Pancreas (tissue), 10 donors: ENCODE measurements around the gene ANXA1. TPM values are rescaled to one million over a fixed set of nuclear protein-coding genes. Genes with fewer than 3 reads are reported as not detected.

Experiments
- ATAC-seq, 4 donors: fragments of 200-7000 bp; cut with Tn5 transposase; one replicate each; pipeline versions ENCODE4 v1.8.0 to v1.9.1; 2020; ENCODE audit warnings: mild to moderate bottlenecking in 4 of 4, moderate library complexity in 4 of 4
- DNase-seq, 6 donors: peaks; one replicate each; pipeline ENCODE4 v3.0.0-alpha.2; 2020
- FAIRE-seq: peaks from 2 replicates; lab custom pipeline; 2012; peaks lifted over from hg19 to GRCh38; lab: Jason Lieb, UNC
- H3K27ac ChIP-seq, 4 donors: fragments of 200-600 bp; sonication (generic); 1 replicate in 3 of 4; 2 replicates in 1 of 4; pipeline versions ENCODE4 v1.5.0 to v1.8.0; 2020
- H3K27me3 ChIP-seq, 4 donors: fragments of 200-600 bp; one replicate each; pipeline ENCODE4 v1.8.0; 2021
- H3K36me3 ChIP-seq, 3 donors: fragments of 200-600 bp; sonication (generic) in 1 of 3; one replicate each; pipeline versions ENCODE4 v1.5.0 to v1.8.0; 2020 to 2021
- H3K4me1 ChIP-seq, 3 donors: fragments of 200-600 bp; one replicate each; pipeline ENCODE4 v1.8.0; 2021
- H3K4me3 ChIP-seq, 4 donors: fragments of 200-600 bp; sonication (generic) in 2 of 4; one replicate each; pipeline versions ENCODE4 v1.5.0 to v1.8.0; 2020 to 2021
- H3K9me3 ChIP-seq, 4 donors: fragments of 200-600 bp; one replicate each; pipeline ENCODE4 v1.8.0; 2021
- WGBS, 2 donors: extraction: QIAGEN DNeasy Blood & Tissue Kit; methylation state at CpG; one replicate each; pipeline ENCODE4 v1.1.7; 2013; 5-methylcytosine and 5-hydroxymethylcytosine counted together
- intact Hi-C, 3 donors: fragments of 100-400 bp; cut with DNase I; formaldehyde crosslinking; loops; one replicate each; pipeline versions ENCODE4 v1.11.1 to v1.14.2; 2022
- polyA plus RNA-seq, 2 donors: library from polyadenylated mRNA; stranded (reverse); fragments of 200-250 nt; gene quantifications; one replicate each; pipeline ENCODE4 v1.2.3, GENCODE V29; 2013
- total RNA-seq, 6 donors: library from RNA; stranded (reverse); fragmentation: NEBNext Ultra II Directional in 4 of 6; extraction: Animal tissue kit (Norgen Biotek cat#: 25700) in 4 of 6; gene quantifications; one replicate each; pipeline versions ENCODE4 v1.2.1 to v1.2.4, GENCODE V29; 2021 to 2023
- TF ChIP-seq, protein P1 (sequence below), 4 donors: fragments of 200-600 bp; sonication (generic) in 3 of 4; IDR thresholded peaks; one replicate each; pipeline versions ENCODE4 v1.5.0 to v1.8.0; 2021; ENCODE audit warnings: antibody characterized with exemption in 4 of 4
- donor health status: healthy with polysubstance abuse.
- donor health status: DM: no; HTN: no; CAD: no; lungs with moderate emphysema.
- donor health status: DM: no; HTN: no; CAD: no.
- donor health status: control.
- donor health status: control.
- donor health status: Bipolar disorder and iron deficiency.
- donor health status: DM: yes; HTN: yes; CAD: no.
- donor health status: DM: no; HTN: no; CAD: no.
- donor health status: DM: no; HTN: no; CAD: no.
- donor health status: DM: yes; HTN: yes; CAD: no.

ANXA1 gene
- total and polyA plus RNA-seq, 8 donors = 4.6 to 36.6 (median 27.6) TPM

DNA sequence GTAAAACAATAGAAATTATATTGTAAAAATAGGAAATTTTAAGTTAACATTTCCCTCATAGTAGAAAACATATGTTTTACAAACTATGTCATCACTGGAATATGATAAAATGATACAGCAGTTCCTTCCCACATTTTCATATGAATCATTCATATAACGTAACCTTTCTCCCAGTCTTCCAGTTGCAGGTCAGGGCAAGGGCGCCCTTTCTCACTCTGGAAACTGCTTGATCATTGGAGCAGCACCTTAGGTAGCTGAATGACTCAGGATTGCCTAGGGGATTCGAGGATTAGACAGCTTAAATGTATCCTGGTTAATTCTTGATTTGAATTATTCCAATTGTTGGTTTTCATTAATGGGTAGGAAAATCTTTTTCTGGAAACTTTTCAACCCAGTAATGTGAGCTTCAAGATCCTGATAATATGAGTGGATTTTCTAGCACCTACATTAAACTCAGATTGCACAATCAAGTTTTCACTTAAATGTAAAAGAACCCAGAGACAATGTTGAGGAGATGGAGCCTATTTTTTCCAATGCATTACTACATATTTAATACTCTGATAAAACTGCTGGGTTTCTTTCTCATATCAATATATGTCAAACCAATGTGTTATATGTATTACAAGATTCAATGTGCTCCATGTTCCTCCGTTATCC lies 32.6 kb upstream of the ANXA1 start:
- no peak for FAIRE-seq
- TF ChIP-seq, protein P1, sequence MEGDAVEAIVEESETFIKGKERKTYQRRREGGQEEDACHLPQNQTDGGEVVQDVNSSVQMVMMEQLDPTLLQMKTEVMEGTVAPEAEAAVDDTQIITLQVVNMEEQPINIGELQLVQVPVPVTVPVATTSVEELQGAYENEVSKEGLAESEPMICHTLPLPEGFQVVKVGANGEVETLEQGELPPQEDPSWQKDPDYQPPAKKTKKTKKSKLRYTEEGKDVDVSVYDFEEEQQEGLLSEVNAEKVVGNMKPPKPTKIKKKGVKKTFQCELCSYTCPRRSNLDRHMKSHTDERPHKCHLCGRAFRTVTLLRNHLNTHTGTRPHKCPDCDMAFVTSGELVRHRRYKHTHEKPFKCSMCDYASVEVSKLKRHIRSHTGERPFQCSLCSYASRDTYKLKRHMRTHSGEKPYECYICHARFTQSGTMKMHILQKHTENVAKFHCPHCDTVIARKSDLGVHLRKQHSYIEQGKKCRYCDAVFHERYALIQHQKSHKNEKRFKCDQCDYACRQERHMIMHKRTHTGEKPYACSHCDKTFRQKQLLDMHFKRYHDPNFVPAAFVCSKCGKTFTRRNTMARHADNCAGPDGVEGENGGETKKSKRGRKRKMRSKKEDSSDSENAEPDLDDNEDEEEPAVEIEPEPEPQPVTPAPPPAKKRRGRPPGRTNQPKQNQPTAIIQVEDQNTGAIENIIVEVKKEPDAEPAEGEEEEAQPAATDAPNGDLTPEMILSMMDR (IDR thresholded peaks at IDR 0.05) = no peak
- no peak overlapping the region for H3K4me3 ChIP-seq
- no peaks in the 10 kb centered on the region for H3K36me3 ChIP-seq
- 72 to 91% methylated on average over 4 of the region's 4 CpGs for WGBS, 2 donors
- no peak for ATAC-seq
- H3K27ac ChIP-seq = no peak overlapping the region
- H3K9me3 ChIP-seq = no peaks in the 10 kb centered on the region
- no peaks in the 10 kb centered on the region for H3K27me3 ChIP-seq
- no peaks in the 10 kb centered on the region for H3K4me1 ChIP-seq
- intact Hi-C loops = no loop called here
- no peak for DNase-seq

DNA sequence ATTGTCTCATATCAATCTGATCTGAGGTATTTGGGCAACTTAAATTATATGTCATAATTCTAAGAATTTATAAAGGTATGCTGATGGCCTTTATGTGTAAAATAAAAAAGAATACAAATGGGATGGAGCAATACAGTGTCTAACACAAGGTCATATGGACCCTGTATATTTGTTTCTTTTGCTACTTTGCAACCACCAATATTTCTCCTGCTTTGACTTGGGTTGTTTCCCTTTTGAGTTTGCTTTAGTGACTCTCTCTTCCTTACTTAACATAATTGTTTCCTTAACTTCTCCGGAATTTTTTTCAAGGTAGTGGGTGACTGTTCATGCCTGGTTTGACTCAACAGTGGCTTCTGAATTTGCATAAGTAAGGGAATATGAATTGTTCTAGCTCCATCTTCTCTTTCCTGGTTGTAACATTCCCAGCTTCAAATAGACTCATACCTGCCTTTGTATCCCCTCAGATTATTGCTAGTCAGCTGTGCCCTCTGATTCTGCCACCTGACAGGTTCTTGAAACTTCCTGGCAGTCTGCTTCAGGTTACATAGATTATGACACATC lies 30.2 kb upstream of the ANXA1 start:
- FAIRE-seq = no peak
- WGBS, 2 donors = 67 to 76% methylated on average over 1 of the region's 1 CpG
- no peaks in the 10 kb centered on the region for H3K4me1 ChIP-seq

DNA sequence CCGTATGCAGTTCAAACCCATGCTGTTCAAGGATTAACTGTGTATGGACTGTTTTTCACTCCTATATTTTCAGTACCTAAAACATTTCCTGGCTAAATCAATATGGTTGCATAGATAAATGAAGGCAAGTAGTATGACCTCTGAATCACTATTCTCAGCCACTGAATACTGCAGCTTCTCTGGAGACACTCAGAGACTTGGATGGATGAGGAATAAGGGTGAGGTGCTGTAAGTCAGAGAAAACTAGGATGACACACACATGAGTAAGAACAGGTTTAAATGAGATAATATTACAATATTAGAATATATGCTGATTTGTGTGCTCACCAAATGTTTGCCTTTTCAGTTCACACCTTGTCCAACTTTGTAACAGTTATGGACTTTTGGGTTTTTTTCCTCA lies 26.0 kb upstream of the ANXA1 start:
- no peaks in the 10 kb centered on the region for H3K27me3 ChIP-seq
- DNase-seq = no peak
- H3K4me3 ChIP-seq = no peak overlapping the region
- no peaks in the 10 kb centered on the region for H3K36me3 ChIP-seq
- no peak for FAIRE-seq
- TF ChIP-seq, protein P1 (IDR thresholded peaks at IDR 0.05) = no peak
- intact Hi-C loops = no loop called here
- no peaks in the 10 kb centered on the region for H3K9me3 ChIP-seq
- no peak overlapping the region for H3K27ac ChIP-seq
- 58 to 80% methylated on average over 1 of the region's 1 CpG for WGBS, 2 donors
- no peak for ATAC-seq
- no peaks in the 10 kb centered on the region for H3K4me1 ChIP-seq

More for the DNA sequence above, 30.2 kb upstream of the ANXA1 start:
- intact Hi-C loops = no loop called here
- DNase-seq (no peak), ATAC-seq (no peak)
- H3K9me3 ChIP-seq = no peaks in the 10 kb centered on the region
- no peak overlapping the region for H3K4me3 ChIP-seq
- no peaks in the 10 kb centered on the region for H3K27me3 ChIP-seq
- no peak overlapping the region for H3K27ac ChIP-seq
- H3K36me3 ChIP-seq = no peaks in the 10 kb centered on the region
- TF ChIP-seq, protein P1 (IDR thresholded peaks at IDR 0.05) = no peak

DNA sequence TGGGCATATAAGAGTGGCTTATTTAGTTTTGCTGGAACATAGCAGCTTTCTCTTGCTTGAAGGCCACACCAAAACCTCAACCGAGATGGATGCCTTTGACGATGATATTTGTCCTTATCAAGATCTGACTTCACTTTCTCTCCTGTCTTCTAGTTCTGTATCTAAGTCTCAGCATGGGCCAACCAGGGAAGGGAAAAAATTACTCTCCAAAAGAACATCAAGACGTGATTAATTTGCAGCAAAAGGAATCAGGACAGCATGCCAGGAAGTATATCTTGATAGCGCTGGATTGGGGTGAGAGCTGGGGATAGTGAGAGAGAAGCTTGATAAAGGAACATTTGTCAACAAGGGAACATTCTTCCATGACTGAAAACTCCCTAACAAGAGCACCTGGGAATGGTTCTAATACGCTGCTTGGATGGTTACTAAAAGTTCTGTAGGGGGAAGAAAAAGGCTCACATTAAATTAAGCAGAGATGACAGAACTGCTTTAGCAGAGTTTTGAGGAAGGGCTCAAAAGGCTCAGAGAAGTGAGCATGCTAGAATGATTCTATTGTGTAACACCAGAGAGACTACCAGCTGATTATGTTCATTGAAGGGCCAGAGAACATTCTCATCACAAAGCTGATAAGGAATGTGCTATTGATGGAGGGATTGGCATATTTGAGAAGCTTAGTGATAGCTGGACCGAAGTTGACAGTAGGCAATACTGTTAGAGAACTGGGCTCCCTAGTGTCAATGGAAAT lies 21.6 kb upstream of the ANXA1 start:
- Histone ChIP-seq H3K4me3 (no peak overlapping the region), H3K27ac (peak overlapping the region in 1 of 4 donors; percentile 15), H3K36me3 (no peaks in the 10 kb centered on the region), H3K27me3 (no peaks in the 10 kb centered on the region), H3K4me1 (peaks cover 0 to 14% (median 8%) of the 10 kb centered on the region in 3 donors), H3K9me3 (no peaks in the 10 kb centered on the region)
- no peak for DNase-seq
- no peak for ATAC-seq
- TF ChIP-seq, protein P1 (IDR thresholded peaks at IDR 0.05) = no peak
- no peak for FAIRE-seq
- 47 to 54% methylated on average over 6 of the region's 6 CpGs for WGBS, 2 donors
- intact Hi-C loops = no loop called here
